Central memory CD4-positive, alpha-beta T cell (primary cell): ENCODE measurements around the gene SPOCD1.

Experiments used
- DNase-seq: peaks from one replicate; pipeline ENCODE4 v3.0.0; 2022

Gene SPOCD1

GRCh38 chr1:31799196-31799894 lies 16.5 kb downstream of the SPOCD1 start:
- no peak for DNase-seq

DNA sequence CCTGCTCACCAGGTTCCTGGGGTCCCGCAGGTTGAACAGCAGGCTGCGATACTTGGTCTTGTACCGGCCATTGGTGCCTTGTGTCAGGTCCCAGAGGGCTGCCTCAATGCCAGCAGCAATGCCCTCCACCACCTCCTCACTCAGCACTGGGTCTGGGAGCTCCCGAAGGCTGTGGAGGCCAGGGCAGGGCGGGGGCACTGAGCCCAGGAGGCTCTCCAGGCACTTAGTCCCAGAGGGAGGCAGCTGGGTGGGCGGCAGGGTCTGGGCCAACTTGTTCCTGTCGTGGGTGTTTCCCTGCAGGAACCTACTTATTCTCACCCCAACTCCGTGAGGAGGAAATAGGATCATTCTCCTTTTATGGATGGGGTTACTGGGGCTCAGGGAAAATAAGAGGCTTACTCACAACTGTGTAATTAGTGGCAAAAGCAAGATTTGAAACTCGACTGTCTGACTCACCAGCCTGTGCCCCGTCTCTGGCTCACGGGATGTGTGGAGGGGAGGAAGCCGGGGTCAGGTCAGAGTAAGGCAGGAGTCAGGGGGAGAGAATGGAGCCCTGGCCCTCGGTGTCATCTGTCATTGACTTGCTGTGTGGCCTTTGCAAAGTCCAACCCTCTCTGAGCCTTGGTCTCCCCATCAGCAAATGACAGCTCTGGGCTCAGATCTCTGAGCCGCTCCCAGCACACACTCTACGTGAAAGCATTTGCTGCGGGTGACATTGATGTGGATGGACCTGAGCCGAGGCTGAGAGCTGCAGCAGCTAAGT lies 17.2 kb downstream of the SPOCD1 start:
- no peak for DNase-seq

DNA sequence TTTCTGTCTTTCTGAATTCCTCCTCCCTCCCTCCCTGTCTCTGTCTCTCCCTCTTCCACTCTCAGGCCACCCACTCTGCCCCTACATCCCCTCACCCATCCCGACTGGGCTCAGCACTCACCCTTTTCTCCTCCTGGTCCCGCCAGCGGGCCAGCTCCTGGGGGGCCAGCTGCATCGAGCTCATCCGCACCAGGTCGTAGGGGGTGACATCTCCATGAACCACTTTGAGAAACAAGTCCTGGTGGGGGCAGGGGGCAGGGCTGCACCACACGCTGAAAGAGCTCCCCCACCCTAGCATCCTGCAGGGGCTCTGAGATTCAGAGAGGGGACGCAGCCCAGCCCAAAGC lies 17.8 kb downstream of the SPOCD1 start:
- no peak for DNase-seq

DNA sequence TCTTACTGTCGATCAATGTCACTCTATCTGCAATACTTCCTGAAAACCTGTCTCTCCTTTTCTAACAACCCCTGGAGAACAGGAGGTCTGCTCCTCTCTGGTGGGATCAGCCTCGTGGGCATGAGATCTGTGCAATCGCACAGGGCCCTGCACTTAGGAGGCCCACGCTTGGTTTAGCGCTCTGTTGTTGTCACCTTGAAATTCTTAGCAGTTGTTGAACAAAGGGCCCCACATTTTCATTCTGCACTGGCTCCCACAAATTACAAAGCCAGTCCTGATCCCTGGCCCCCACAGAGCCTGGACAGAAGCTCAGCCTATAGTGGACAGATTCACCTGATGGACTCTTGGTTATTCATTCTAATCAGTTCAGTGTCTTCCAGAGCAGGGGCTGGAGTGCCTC lies 18.6 kb downstream of the SPOCD1 start:
- no peak for DNase-seq

DNA sequence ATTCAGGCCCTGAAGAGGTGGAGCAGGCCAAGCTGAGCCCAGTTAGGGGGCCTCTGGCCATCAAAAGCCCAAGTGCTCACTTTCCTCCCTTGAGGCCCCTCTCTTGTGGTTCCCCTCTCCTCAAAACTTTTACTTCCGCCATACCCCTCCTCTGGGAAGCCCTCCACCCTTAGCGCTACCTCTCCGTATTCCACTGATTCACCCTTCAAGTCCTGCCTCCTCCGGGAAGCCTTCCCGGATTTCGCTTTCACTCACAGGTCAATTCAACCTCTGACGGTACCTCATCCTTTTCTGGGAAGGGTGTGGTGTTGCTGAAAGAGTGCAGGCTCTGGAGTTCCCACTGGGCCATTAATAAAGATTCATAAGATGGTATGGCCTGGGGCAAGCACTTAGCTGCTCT lies 19.1 kb downstream of the SPOCD1 start:
- DNase-seq, result no peak

- DNase-seq, result no peak
Observed at GRCh38 chr1:31795801-31796621, 19.8 kb downstream of the SPOCD1 start.

GRCh38 chr1:31795096-31795675 lies 20.6 kb downstream of the SPOCD1 start:
- no peak for DNase-seq

DNA sequence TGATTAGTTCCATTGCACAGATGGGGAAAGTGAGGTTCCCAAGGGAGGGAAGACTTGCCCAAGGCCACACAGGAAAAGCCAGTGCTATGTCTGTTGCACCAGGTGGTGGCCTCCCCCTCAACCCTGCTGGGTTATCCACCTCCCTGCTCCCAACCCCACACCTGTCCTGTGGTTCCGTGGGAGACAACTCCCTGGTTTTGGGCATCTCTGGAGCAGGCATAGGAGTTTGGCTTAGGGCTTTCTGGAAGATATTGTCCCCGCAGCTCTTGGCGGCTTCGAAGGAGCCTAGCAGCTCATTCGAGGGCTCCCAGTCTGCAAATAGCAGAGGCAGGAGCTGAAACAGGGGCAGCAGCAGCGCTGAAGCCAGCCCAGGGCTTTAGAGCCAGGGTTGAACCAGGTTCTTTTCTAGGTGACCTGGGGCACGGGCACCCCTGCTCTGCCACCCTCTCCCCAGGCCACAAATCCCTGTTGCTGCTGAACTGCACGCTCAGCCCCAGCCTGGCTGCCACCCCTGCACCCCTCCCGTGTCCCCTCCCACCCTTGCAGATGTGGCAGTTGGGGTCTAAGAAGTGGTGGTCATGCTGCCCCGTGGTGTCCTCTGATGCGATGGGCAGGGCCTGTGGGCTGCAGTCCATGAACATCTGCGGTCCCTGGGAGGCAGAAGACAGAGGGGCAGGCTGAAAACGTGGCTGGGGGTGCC lies 22.1 kb downstream of the SPOCD1 start:
- no peak for DNase-seq

- DNase-seq, result no peak
Observed at GRCh38 chr1:31793086-31793485, 22.7 kb downstream of the SPOCD1 start.

DNA sequence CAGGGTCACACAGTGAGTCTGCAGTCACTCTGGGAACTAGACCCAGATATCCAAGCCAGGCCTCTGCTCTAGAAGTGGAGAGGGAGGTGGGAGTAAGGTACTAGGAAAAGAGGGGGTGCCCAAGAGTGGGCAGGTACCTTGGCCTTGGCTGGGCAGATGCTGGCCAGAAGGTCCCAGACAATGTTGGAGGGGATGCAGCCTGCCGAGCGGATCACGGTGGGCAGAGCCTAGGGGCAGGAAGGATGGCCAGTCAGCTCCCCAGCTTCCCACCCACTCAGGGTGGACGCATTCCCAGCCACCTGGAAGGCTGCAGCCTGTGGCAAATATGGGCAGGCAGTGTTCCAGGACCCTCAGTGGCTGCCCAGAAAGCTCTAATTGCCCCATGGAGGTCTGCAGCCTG lies 23.3 kb downstream of the SPOCD1 start:
- DNase-seq, result no peak

- DNase-seq, result no peak
Observed at GRCh38 chr1:31792116-31792515, 23.7 kb downstream of the SPOCD1 start.

DNA sequence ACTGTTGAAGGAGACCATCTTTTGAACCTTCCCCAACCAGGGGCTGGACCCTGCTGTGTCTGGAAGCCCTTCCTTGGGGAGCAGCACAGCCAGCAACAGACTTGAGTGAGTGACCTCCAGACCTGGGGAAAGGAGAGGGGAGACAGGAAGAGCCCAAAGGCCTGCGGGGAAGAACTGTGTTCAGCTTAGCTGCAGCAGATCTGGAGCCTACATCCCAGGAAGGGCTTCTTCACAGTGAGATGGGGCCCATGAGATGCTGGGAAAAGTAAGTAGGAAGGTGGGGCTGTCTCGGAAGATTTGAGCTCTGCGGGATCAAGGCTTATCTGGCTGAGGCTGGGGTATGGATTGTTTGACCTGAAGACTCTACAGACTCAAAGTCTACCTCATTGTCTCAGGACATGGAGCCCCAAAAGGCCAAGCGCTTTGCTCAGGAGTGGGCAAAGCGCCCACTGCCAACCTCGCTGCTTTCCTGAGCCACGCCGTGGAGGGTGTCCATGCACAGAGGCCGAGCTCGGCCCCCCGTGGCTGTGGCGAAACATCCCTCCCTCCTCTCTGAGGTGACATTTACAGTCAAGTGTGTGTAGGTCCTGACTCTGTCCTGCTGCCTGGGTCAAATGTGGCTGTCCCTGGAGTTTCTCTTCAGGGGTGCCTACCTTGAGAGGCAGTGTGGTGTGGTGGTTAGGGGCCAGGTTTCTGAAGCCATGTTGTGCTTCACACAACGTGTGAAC lies 24.5 kb downstream of the SPOCD1 start:
- no peak for DNase-seq

DNA sequence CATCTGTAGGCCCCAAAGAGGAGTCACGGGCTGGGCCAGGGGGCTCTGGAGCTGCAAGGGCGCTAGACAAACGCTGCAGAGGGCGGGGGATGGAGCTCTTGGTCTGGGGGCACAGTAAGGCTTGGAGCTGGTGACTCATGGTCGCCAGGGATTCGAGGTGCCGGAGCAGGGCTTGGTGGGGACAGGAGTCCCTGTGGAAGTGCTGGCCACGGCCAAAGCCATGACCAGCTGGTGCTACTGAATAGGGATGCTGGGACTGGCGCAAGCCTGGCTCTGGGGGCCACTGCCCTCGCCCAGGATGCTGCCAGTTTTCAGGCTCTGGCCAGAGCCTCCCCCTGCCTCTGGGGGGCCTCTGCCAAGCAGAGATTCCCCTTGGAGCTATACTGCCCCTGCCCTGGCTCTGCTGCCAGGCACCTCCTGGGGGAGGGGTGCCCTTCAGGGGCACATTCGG lies 25.2 kb downstream of the SPOCD1 start:
- DNase-seq, result no peak

DNA sequence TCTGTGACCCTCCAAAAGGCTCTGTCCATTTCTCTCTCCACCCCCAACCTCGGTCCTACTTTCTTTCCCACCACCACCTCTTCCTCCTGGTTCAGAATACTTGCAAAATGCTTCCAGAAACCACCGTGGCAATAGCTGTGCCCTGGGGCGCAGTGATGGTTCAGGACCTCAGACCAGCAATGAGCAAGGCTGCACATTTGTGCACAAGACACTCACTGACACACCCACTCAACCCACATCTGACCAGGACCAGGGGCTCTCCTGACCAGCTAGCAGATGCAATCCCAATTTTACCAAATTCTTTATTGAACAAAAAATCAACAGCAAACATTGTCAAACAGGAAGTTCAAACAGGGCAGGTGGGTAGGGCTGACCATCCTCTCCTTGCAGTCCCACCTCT lies 25.7 kb downstream of the SPOCD1 start:
- DNase-seq, result no peak

DNA sequence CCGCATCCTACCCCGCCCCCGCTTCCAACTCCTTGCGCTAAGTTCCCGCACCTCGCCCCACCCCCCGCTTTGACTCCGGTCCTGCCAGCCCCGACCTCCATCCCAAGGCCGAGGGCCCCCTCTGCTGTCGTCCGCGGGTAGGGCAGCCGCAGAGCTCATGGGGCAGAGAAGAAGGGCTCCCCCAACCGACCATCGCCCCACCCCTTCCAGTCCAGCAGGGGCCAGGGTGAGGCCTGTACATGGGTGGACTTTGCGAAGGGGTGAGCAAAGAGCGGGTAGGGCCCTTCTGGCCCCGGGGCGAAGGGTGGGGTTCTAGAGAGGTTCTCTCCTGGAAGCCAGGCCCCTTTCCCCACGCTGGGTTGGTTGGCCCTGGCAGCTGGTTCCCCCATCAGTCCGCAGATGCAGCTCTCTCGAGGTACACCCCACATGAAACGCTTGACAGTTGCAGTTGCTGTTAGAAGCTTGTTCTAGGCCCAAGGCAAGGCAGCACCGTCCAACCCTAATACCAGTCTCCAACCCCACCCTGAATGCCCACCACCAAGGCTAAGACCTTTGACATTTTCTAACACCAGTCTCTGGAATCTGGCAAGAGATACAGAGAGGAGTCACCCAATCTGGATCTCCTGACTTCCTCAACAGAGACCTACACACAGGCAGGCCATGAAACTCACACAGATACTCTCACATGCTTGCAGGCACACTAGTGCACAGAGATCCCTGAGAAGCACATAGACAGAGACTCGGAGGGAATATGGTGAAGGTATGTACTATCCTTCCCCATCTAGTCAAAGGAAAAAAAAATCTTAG lies 26.4 kb downstream of the SPOCD1 start:
- DNase-seq, result peak; percentile 87

GRCh38 chr1:31788825-31789256 lies 27.0 kb downstream of the SPOCD1 start:
- no peak for DNase-seq

GRCh38 chr1:31788138-31788824 lies 27.5 kb downstream of the SPOCD1 start:
- peak; percentile 85 for DNase-seq

GRCh38 chr1:31787786-31788137 lies 28.1 kb downstream of the SPOCD1 start:
- DNase-seq, result no peak

GRCh38 chr1:31787261-31787660 lies 28.6 kb downstream of the SPOCD1 start:
- DNase-seq, result no peak

GRCh38 chr1:31786366-31787060 lies 29.3 kb downstream of the SPOCD1 start:
- no peak for DNase-seq
